Right ventricle myocardium inferior (tissue), 1 donor: ENCODE data around the gene CCM2L. TPM values are rescaled to one million over a fixed set of nuclear protein-coding genes. Genes with fewer than 3 reads are reported as not detected.

ENCODE experiments used
- ATAC-seq: fragments of 200-7000 bp; cut with Tn5 transposase; one replicate; pipeline ENCODE4 v1.9.1; 2020; ENCODE audit warnings: mild to moderate bottlenecking, moderate library complexity
- DNase-seq: peaks from one replicate; pipeline ENCODE4 v3.0.0; 2021; ENCODE audit errors: missing footprints
- intact Hi-C: fragments of 100-400 bp; cut with DNase I; formaldehyde crosslinking; loops from one replicate; pipeline ENCODE4 v1.11.0; 2022
- total RNA-seq: library from RNA; stranded (reverse); fragmentation: NEBNext Ultra II Directional; extraction: Animal tissue kit (Norgen Biotek cat#: 25700); gene quantifications from one replicate; pipeline ENCODE4 v1.2.1, GENCODE V29; 2021
- donor health status: DM: no; HTN: yes; CAD: no; lungs with severe emphysema.

CCM2L gene
- total RNA-seq, 1 donor from 2014 or later, result 10.3 TPM

DNA sequence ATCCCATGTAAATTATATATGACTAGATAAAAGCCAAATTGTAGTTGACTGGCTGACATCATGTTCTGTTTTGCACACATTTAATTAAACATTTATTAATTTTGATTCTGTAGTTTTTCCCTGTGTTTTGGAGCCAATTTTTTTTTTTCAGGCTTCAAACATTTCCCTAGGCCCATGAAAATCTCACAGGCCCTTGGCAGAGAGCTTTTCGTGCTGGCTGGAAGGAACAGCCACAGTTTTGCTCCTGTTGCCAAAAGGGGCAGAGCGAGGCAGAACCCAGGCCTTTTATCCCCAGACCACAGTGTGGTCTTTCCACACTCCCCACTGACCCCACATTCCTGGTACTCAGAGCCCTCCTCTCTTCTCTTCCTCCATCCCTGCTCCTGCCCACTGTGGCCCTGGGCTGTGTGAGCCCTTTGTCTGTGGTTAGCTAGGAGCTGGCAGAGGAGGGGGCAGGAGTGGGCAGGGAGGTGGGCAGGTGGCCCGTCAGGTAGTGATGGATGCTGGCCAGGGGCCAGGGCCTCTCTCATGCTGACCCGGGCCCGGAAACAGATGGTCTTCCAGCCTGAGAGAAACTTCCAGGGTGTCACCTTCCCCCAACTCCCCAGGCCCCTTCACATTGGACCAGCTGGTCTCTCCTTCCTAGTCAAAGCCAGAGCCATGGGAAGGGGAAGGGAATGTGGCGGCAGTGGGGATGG is 19.4 kb upstream of the CCM2L start:
- intact Hi-C loops, result no loop called here
- DNase-seq (no peak), ATAC-seq (no peak)

GRCh38 chr20:31991339-31991705 is 18.9 kb upstream of the CCM2L start:
- intact Hi-C loops, result no loop called here
- ATAC-seq (no peak), DNase-seq (no peak)

- intact Hi-C loops, result no loop called here
- DNase-seq, result no peak
- no peak for ATAC-seq
Observed at GRCh38 chr20:31992086-31992485, 18.2 kb upstream of the CCM2L start.

DNA sequence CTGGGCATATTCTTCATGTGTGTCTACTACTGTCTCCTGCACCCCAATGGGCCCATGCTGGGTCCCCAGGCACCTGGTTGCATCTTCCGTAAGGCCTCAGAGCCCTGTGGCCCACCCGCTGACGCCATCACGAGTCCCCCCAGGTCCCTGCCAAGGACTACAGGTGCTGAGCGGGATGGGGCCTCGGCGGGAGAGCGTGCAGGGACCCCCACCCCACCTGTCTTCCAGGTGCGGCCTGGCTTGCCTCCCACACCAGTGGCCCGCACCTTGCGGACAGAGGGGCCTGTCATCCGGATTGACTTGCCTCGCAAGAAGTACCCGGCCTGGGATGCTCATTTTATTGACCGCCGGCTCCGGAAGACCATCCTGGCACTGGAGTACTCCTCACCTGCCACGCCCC is 13.2 kb upstream of the CCM2L start:
- DNase-seq, result no peak
- intact Hi-C loops, result no loop called here
- ATAC-seq, result no peak

DNA sequence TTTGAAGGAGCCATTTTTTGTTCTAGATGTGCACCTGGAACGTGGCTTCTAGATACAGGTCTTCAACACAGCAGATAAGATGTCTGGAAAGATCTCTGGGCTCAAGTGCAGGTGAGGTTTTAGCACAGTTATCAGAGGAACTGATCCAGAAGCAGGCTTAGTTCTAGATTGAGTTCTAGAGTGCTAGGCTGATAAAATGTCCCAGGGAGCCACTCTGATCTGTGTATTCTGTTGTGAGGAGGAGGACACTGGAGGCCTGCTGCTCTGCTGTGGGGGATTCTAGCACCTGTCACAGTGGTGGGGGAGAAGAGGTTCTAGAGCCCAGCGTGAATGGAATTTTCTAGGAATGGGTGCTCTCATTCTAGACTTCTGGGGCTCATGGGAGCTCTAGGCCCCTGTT is 12.0 kb upstream of the CCM2L start:
- intact Hi-C loops, result no loop called here
- DNase-seq (no peak), ATAC-seq (no peak)

DNA sequence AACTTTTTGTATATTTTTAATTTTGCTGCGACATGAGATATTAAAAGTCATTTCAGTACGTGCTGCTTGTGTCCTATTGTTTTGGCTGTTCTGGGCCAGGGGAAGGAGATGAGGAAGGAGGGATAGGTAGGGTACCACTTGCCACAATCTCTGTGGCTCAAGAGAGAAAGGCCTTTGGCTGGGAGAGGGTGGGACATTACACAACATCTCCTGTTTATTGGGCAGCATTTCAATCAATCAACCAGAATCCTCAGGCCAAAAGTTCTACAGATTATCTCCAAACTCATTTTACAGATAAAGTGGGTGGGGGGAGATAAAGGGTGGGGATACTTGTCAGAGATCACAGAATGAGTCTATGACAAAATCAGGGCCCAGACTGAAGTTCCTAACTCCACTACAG is 6.9 kb upstream of the CCM2L start:
- ATAC-seq, result no peak
- no peak for DNase-seq
- intact Hi-C loops, result no loop called here

- intact Hi-C loops, result no loop called here
- DNase-seq (no peak), ATAC-seq (no peak)
Observed at GRCh38 chr20:32004963-32005362, 5.3 kb upstream of the CCM2L start.

GRCh38 chr20:32006053-32006452 is 4.2 kb upstream of the CCM2L start:
- DNase-seq, result no peak
- no peak for ATAC-seq
- intact Hi-C loops, result no loop called here

DNA sequence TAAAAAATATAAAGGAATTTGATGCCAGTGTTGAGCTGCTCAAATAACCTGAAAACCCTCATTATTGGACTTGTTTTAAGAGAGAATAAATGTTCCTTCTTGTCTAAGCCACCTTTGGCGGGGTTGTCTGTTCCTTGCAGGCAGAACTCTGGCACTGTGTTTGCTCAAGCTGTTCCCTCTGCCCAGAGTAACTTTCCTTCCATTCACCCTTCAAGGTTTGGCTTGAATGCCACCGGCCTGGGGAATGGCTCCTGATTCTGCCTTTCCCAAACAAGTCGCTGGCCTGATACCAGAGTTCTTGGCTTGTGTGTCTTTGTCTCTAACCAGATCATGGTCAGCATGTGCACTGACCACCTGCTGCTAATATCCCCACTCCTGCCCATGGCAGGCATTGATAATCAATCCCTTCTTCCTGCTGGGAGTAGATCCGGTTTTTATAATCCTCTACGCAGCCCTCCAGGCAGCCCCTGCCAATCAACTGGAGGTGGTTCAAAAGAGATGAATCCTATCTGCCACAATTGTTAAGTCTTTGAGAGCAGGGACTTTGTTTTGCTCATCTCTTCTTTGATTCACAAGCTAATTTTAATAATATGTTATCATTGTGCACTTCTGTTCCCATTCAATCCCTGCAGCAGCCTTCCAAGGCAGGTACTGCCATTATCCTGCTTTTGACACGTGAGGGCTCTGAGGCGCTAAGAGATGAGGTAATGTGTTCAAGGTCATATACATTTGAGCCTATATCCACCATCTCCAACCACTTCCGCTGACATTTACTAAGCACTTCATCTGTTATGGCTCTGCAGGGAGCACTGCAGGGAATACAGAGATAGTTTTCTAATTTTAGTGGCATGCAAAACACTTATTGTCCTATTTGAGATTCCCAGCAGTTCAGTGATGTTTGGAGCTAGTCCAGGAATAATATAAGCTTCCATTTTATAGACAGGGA is 3.1 kb upstream of the CCM2L start:
- intact Hi-C loops, result no loop called here
- no peak for ATAC-seq
- no peak for DNase-seq

- DNase-seq, result no peak
- intact Hi-C loops, result no loop called here
- ATAC-seq, result peak; percentile 70
Observed at GRCh38 chr20:32007787-32008616, 2.2 kb upstream of the CCM2L start.

DNA sequence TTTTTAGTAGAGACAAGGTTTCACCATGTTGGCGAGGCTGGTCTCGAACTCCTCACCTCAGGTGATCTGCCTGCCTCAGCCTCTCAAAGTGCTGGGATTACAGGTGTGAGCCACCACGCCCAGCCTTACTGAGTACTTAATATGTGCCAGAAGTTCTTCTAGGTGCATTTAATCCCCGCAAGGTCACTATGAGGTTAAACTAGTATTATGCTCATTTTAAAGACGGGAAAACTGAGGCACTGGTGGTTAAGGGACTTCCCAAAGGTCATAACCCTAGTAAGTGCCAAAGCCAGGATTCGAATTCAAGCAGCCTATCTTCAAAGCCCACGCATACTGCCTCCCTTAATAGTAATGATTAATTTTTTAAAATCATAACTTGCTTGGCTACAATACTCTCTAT is 674 bp upstream of the CCM2L start:
- no peak for DNase-seq
- no peak for ATAC-seq
- intact Hi-C loops, result no loop called here

DNA sequence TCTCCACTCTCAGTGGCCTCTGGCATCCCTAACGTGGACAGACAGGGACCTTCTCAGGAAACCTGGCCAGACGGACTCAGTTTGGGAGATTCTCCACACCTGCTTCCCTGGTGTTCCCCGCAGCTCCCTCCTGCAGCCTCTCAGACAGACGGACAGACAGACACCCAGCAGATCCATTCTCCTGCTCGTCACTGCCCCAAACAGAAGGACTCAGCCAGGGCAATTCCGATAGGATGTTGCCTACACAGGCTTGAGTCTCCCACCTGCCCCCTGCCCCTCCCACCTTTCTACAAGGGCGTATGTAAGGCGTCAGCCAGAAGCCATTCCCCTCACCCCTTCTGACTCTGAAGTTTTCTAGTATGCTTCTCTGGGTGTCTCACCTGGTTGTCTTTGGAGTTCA is 428 bp downstream of the CCM2L start:
- intact Hi-C loops, result no loop called here
- ATAC-seq (no peak), DNase-seq (no peak)

GRCh38 chr20:32012159-32012688 is 2.0 kb downstream of the CCM2L start:
- DNase-seq (no peak), ATAC-seq (no peak)
- intact Hi-C loops, result no loop called here

- DNase-seq (no peak), ATAC-seq (no peak)
- intact Hi-C loops, result no loop called here
Observed at GRCh38 chr20:32013326-32013725, 3.1 kb downstream of the CCM2L start.

GRCh38 chr20:32017711-32018251 is 7.5 kb downstream of the CCM2L start:
- intact Hi-C loops, result no loop called here
- ATAC-seq, result no peak
- no peak for DNase-seq

DNA sequence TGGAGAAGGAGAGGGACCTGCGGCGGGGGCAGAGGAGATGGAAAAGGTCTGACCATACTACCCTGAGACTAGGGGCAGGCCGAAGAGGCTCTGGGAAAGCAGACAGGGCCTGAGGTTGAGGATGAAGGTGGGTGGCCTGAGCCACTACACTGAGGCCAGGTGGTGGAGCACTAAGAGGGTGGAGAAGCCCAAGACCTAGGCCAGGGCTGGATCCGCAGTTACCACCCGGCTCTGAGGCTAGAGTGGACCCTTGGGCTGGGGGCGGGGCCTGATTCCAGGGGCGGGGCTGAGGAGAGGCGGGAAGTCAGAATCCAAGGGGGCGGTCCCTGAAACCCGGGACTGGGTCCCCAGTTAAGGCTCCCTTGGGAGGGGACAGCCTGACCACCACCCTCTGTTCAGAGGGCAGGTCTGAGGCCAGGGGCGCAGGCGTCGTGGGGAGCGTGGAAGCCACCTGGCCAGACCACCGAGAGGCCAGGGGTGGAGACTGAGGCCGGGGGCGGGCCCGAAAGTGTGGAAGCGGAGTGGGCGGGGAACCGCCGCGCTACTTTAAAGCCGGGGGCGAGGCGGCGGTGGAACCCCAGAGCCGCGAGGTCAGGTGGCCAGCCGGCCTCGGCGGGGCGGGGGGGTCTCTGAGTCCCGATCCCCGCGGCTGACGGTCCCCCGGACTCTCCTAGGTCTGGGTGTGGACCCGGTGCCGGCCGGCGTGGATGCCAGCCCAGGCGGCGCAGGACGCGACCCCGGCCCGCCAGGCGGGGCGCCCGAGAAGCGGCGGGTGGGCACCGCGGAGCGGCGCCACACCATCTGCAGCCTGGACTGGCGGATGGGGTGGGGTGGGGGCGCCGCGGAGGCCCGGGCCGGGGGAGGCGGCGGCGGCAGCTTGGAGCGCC is 8.3 kb downstream of the CCM2L start:
- ATAC-seq (peak; percentile 70), DNase-seq (no peak)
- intact Hi-C loops, result no loop called here

DNA sequence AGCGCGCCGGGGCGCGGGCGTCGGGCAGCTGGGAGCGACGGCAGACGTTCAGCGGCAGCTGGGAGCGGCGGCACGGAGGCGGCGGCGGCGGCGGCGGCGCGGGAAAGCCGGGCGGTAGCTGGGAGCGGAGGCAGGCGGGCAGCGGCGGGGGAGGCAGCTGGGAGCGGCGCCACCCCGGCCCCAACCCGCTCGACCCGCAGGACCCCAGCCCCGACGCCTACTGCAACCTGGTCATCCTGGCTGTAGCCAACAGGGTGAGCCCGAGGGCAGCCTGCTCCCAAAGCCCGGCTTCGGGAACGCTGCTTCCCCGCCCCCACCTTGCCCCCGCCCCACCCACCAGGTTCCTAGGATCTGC is 8.9 kb downstream of the CCM2L start:
- intact Hi-C loops, result no loop called here
- ATAC-seq, result no peak
- DNase-seq, result no peak
